Heart right ventricle (tissue), 16 donors: ENCODE measurements around the gene MUC13. TPM values are rescaled to one million over a fixed set of nuclear protein-coding genes. Genes with fewer than 3 reads are reported as not detected.

ENCODE experiments used
- ATAC-seq, 8 donors: fragments of 200-7000 bp; cut with Tn5 transposase; one replicate each; pipeline ENCODE4 v1.9.1; 2020; ENCODE audit warnings: mild to moderate bottlenecking in 8 of 8, moderate library complexity in 8 of 8, moderate number of reproducible peaks in 1 of 8
- DNase-seq, 2 donors: peaks; one replicate each; pipeline ENCODE4 v3.0.0-alpha.2; 2020
- H3K27ac ChIP-seq, 10 donors: fragments of 200-600 bp; sonication (generic) in 2 of 10; one replicate each; pipeline versions ENCODE4 v1.5.0 to v1.8.0; 2020 to 2022; ENCODE audit warnings: mild to moderate bottlenecking in 3 of 10
- H3K27me3 ChIP-seq, 7 donors: fragments of 200-600 bp; one replicate each; pipeline ENCODE4 v1.8.0; 2021 to 2022; ENCODE audit warnings: mild to moderate bottlenecking in 2 of 7
- H3K36me3 ChIP-seq, 9 donors: fragments of 200-600 bp; sonication (generic) in 1 of 9; one replicate each; pipeline versions ENCODE4 v1.5.0 to v1.8.0; 2020 to 2022; ENCODE audit warnings: mild to moderate bottlenecking in 2 of 9
- H3K4me1 ChIP-seq, 9 donors: fragments of 200-600 bp; sonication (generic) in 1 of 9; one replicate each; pipeline versions ENCODE4 v1.5.0 to v1.8.0; 2020 to 2022; ENCODE audit warnings: mild to moderate bottlenecking in 4 of 9
- H3K4me3 ChIP-seq, 10 donors: fragments of 200-600 bp; sonication (generic) in 2 of 10; one replicate each; pipeline versions ENCODE4 v1.5.0 to v1.8.0; 2020 to 2022; ENCODE audit warnings: mild to moderate bottlenecking in 7 of 10, moderate library complexity in 2 of 10
- H3K9me3 ChIP-seq, 11 donors: fragments of 200-600 bp in 10 of 11; sonication (generic) in 2 of 11; one replicate each; pipeline versions ENCODE4 v1.5.0 to v1.8.0; 2013 to 2022; ENCODE audit warnings: mild to moderate bottlenecking in 2 of 11, control low read depth in 1 of 11, moderate library complexity in 1 of 11
- WGBS, 2 donors: extraction: QIAGEN DNeasy Blood & Tissue Kit; methylation state at CpG; one replicate each; pipeline ENCODE4 v1.1.7; 2013; ENCODE audit warnings: inconsistent platforms in 1 of 2; 5-methylcytosine and 5-hydroxymethylcytosine counted together
- intact Hi-C, 10 donors: fragments of 100-400 bp; cut with DNase I; formaldehyde crosslinking; loops; one replicate each; pipeline versions ENCODE4 v1.11.1 to v1.14.2; 2022
- polyA plus RNA-seq, 2 donors: library from polyadenylated mRNA; stranded (reverse); fragments of 200-250 nt; gene quantifications; one replicate each; pipeline ENCODE4 v1.2.3, GENCODE V29; 2013
- total RNA-seq, 10 donors: library from RNA; stranded (reverse); fragmentation: NEBNext Ultra II Directional in 3 of 10; extraction: Animal tissue kit (Norgen Biotek cat#: 25700) in 3 of 10; gene quantifications; one replicate each; pipeline versions ENCODE4 v1.2.1 to v1.2.4, GENCODE V29; 2021 to 2023
- TF ChIP-seq, protein P1 (sequence below), 9 donors: fragments of 200-600 bp; sonication (generic) in 2 of 9; IDR thresholded peaks; one replicate each; pipeline versions ENCODE4 v1.5.0 to v1.8.0; 2021 to 2022; ENCODE audit warnings: antibody characterized with exemption in 9 of 9, mild to moderate bottlenecking in 5 of 9, moderate library complexity in 1 of 9
- donor health status: Arrhythmogenic right ventricular cardiomyopathy.
- donor health status: ischemic (EF 13 %, LVEDD 7.1; RV severe dilation, severe dysfunction).
- donor health status: healthy with polysubstance abuse.
- donor health status: DM: no; HTN: yes; CAD: no.
- donor health status: DM: no; HTN: no; CAD: no.
- donor health status: ischemic (EF 25% LVEDD 6.9; RV normal size, moderate dysfunction).
- donor health status: ischemic (EF 25% LVEDD 5.7; RV mildly dilated, moderate dysfunction).
- donor health status: healthy.
- donor health status: DM: yes; HTN: yes; CAD: no.
- donor health status: Ischemic cardiomyopathy.
- donor health status: ischemic (EF 35%, LVEDD 5.7; RV mildly dilated, moderate dysfunction).
- donor health status: nonischemic (EF 11% LVEDD 7.7; RV severe dilation, severe dysfunction).
- donor health status: DM: yes; HTN: yes; CAD: no.
- donor health status: PGD.
- donor health status: ischemic (EF 29% LVEDD 5.4; RV normal size, mild dysfunction).
- donor health status: nonischemic (EF 23%, LVEDD 6.1; RV moderate dilation, normal function).

MUC13 gene
- total and polyA plus RNA-seq, 12 donors = 0.03 to 0.41 (median 0.37) TPM; not detected in 9

- Histone ChIP-seq H3K27me3 (no peaks in the 10 kb centered on the region), H3K9me3 (no peaks in the 10 kb centered on the region), H3K4me1 (peaks cover 17 to 68% (median 56%) of the 10 kb centered on the region in 9 donors), H3K4me3 (no peak overlapping the region), H3K27ac (peak overlapping the region in 6 of 10 donors; percentile 17 to 71 (median 58)), H3K36me3 (peaks cover 0 to 19% (median 4%) of the 10 kb centered on the region in 9 donors)
- TF ChIP-seq, protein P1, sequence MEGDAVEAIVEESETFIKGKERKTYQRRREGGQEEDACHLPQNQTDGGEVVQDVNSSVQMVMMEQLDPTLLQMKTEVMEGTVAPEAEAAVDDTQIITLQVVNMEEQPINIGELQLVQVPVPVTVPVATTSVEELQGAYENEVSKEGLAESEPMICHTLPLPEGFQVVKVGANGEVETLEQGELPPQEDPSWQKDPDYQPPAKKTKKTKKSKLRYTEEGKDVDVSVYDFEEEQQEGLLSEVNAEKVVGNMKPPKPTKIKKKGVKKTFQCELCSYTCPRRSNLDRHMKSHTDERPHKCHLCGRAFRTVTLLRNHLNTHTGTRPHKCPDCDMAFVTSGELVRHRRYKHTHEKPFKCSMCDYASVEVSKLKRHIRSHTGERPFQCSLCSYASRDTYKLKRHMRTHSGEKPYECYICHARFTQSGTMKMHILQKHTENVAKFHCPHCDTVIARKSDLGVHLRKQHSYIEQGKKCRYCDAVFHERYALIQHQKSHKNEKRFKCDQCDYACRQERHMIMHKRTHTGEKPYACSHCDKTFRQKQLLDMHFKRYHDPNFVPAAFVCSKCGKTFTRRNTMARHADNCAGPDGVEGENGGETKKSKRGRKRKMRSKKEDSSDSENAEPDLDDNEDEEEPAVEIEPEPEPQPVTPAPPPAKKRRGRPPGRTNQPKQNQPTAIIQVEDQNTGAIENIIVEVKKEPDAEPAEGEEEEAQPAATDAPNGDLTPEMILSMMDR (IDR thresholded peaks at IDR 0.05) = no peak
- ATAC-seq (peak in 2 of 8 donors; percentile 33 to 49), DNase-seq (no peak)
- 52 to 53% methylated on average over 3 of the region's 3 CpGs for WGBS, 2 donors
- intact Hi-C loops = no loop called here
Observed at GRCh38 chr3:124876401-124876878, 58.1 kb downstream of the MUC13 start.

DNA sequence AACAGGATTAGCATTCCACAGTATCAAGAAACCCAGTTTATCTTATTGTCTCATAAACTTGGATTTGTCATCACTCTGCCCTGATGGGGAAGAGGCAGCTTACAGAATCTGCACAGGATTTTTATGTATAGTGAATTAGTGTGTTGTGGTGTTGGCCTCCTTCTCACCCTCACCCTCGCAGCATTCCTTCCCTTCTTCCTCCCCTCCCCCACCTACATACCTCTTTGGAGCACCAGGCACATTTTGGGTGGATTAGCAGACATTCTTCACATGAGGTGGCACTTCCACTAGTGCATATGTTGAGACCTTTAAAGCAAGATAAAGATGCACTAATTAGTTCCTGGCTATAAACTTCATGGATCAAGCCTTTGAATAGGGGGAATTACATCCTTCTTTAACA, 61.3 kb downstream of the MUC13 start:
- WGBS, 2 donors = 79 to 89% methylated on average over 1 of the region's 1 CpG
- H3K4me1 ChIP-seq = peaks cover 6 to 56% (median 39%) of the 10 kb centered on the region in 9 donors
- no peaks in the 10 kb centered on the region for H3K9me3 ChIP-seq
- no peaks in the 10 kb centered on the region for H3K27me3 ChIP-seq
- DNase-seq (no peak), ATAC-seq (no peak)
- peaks cover 0 to 50% (median 4%) of the 10 kb centered on the region in 9 donors for H3K36me3 ChIP-seq
- TF ChIP-seq, protein P1 (IDR thresholded peaks at IDR 0.05) = no peak
- no peak overlapping the region for H3K27ac ChIP-seq
- no peak overlapping the region for H3K4me3 ChIP-seq
- intact Hi-C loops = no loop called here

DNA sequence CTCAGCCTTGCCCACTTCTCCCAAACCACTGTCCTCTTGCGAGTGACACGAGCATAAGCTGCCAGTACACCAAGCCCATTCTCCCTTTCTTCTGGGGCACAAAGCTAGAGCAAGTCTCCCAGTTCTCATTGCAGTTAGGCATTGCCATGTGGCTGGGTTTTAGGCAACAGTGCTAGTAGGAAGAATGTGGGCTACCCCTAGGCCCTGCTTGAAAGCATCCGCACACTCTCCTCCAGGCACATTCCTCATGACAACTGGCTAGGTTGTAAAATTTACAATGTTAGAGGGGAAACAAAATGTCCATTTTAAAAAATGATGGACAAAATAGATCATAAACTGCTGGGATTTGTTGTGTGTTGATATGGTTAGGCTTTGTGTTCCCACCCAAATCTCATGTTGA, 67.0 kb downstream of the MUC13 start:
- Histone ChIP-seq H3K4me3 (no peak overlapping the region), H3K27me3 (no peaks in the 10 kb centered on the region), H3K36me3 (peaks cover 0 to 76% (median 4%) of the 10 kb centered on the region in 9 donors), H3K27ac (no peak overlapping the region), H3K4me1 (peaks cover 0 to 23% (median 0%) of the 10 kb centered on the region in 9 donors), H3K9me3 (no peaks in the 10 kb centered on the region)
- ATAC-seq (no peak), DNase-seq (no peak)
- TF ChIP-seq, protein P1 (IDR thresholded peaks at IDR 0.05) = no peak
- 99% methylated on average over 3 of the region's 3 CpGs for WGBS, 2 donors
- intact Hi-C loops = no loop called here

DNA sequence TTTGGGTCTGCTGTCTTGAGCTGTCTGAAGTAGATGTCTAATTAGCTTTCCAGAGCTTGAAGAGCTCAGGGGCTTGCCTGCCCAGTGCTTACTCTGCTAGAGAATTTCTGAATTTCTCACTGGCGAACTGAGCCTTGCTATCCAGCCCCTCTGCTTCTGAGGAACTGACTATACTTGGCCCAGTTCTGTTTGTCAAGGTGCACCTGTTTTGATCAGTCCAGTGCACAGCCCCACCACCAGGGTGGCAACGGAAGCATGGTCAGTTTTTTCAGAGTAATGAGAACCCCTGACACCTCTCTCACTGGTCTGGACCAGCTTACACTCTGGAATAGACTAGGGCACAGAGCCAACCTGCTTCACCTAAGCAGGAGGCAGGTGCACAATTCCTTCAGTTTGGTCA, 72.5 kb downstream of the MUC13 start:
- intact Hi-C loops = no loop called here
- Histone ChIP-seq H3K9me3 (no peaks in the 10 kb centered on the region), H3K27me3 (no peaks in the 10 kb centered on the region), H3K27ac (peak overlapping the region in 7 of 10 donors; percentile 8 to 76 (median 31)), H3K4me1 (peaks cover 8 to 64% (median 47%) of the 10 kb centered on the region in 9 donors), H3K36me3 (peaks cover 0 to 39% (median 0%) of the 10 kb centered on the region in 9 donors), H3K4me3 (no peak overlapping the region)
- ATAC-seq = no peak
- 66 to 93% methylated on average over 2 of the region's 2 CpGs for WGBS, 2 donors
- DNase-seq = no peak
- TF ChIP-seq, protein P1 (IDR thresholded peaks at IDR 0.05) = no peak
